HG02798 (cell line): ENCODE results near the gene SOWAHB.

Source experiments
- ATAC-seq: cut with Tn5 transposase; IDR thresholded peaks from one replicate; pipeline ENCODE4 v1.9.1; 2021; ENCODE audit warnings: mild to moderate bottlenecking; ENCODE audit not compliant: unreplicated experiment, poor library complexity

Gene SOWAHB

GRCh38 chr4:76897536-76898384, at the start of gene SOWAHB:
Gene SOWAHB (minus strand): TSS chr4:76898144. CDS start chr4:76897849, 295 bp downstream.
- peak; percentile 37 for ATAC-seq

DNA sequence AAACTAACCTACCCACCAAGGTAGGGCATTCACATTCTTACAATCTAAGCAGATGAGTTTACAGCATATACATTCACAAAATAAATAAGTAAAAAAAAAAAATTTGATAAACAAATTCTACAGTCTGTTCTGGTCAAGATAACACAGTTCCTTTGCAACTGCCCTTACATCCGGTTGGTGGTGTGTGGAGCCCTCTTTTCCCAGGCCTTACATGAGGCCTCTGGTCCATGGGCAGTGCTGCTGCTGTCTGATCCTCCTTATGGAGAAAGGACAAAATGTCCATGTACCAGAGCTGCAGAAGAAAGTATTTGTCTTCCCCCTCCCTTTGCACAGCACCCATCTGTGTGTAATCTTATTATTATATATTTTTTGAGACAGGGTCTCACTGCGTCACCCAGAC, 49.4 kb upstream of the SOWAHB start:
- no peak for ATAC-seq

DNA sequence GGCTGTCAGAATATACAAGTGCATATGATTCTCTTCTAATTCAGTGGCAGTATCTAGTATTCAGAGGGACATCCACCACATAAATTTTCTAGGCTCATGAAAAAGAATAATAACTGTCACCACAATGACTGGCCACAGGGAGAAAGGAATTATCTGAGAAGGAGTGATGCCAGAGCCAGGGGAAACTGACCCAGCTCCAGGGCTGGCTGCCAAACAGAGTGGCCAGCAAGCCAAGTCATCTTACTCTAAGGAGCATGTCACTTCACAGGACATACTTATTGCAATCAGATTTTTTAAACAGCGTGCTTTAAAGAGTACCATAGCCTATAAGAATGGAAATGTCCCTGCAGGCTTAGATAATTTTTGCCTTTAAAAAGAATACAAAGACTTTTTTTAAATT, 45.8 kb upstream of the SOWAHB start:
- no peak for ATAC-seq

GRCh38 chr4:76943129-76943620, 45.2 kb upstream of the SOWAHB start:
- no peak for ATAC-seq

GRCh38 chr4:76939184-76939583, 41.2 kb upstream of the SOWAHB start:
- no peak for ATAC-seq

- ATAC-seq, result no peak
Observed at GRCh38 chr4:76931576-76932276, 33.8 kb upstream of the SOWAHB start.

GRCh38 chr4:76931087-76931486, 33.1 kb upstream of the SOWAHB start:
- ATAC-seq, result no peak

DNA sequence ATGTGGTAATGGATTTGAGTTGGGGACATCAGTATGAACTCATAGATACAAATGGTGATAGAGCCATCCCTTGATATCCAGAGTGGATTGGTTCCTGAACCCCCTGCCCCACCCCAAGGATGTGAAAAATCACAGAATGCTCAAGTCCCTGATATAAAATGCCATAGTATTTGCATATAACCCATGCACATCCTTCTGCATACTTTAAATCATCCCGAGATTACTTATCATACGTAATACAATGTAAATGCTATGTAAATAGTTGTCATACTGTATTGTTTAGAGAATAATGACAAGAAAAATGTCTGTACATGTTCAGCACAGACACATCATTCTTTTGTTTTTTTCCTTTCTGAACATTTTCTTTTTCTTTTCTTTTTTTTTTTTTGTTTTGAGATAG, 32.7 kb upstream of the SOWAHB start:
- no peak for ATAC-seq

- ATAC-seq, result no peak
Observed at GRCh38 chr4:76926841-76927240, 28.9 kb upstream of the SOWAHB start.

- no peak for ATAC-seq
Observed at GRCh38 chr4:76923619-76924357, 25.8 kb upstream of the SOWAHB start.

DNA sequence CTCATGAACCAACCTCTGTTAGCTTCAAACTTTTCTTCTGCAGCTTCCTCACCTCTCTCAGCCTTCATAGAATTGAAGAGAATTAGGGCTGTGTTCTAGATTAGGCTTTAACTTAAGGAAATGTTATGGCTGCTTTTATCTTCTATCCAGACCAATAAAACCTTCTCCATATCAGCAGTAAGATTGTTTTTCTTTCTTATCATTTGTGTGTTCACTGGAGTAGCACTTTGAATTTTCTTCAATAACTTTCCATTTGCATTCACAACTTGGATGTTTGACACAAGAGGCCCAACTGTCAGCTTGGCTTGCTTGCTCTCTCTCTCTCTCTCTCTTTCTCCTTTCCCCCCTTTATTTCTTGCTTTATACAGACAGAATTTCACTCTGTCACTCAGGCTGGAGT, 22.8 kb upstream of the SOWAHB start:
- no peak for ATAC-seq

GRCh38 chr4:76909711-76910110, 11.8 kb upstream of the SOWAHB start:
- no peak for ATAC-seq

DNA sequence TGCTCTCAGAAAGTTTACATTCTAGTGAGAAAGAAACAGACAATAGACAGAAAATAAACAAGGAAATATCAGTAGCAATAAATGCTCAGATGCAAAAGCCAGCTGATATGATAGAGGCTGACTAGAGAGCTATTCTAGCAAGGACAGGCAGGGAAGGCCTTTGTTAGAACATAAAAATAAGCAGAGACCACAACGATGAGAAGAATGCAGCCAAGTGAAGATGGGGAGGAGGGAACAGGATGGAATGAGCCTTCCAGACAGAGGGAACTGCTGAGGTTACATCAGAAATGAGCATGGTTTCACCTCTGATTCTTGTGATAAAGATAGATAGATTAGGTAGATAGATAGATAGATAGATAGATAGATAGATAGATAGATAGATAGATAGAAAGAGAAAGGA, 7.6 kb upstream of the SOWAHB start:
- no peak for ATAC-seq

DNA sequence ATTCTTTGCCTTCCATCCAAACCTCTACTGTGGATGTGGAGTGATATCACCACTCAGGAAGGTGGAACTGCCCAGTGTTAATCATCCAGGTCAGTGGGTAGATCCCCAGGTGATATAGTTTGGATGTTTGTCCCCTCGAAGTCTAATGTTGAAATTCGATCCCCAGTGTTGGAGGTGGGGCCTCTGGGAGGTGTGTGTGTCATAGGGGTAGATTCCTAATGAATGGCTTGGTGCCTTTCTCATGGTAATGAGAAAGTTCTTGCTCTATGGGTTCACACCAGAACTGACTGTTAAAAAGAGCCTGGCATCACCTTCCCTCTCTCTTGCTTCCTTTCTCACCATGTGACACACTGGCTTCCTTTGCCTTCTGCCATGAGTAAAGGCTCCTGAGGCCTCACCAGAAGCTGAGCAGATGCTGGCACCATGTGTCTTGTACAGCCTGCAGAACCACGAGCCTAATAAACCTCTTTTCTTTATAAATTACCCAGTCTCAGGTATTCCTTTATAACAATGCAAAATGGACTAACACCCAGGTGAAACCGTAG, 6.8 kb upstream of the SOWAHB start:
- no peak for ATAC-seq

GRCh38 chr4:76902233-76902890, 4.4 kb upstream of the SOWAHB start:
- no peak for ATAC-seq

GRCh38 chr4:76898949-76899645, 1.2 kb upstream of the SOWAHB start:
- no peak for ATAC-seq

- ATAC-seq, result no peak
Observed at GRCh38 chr4:76898385-76898692, 395 bp upstream of the SOWAHB start.

DNA sequence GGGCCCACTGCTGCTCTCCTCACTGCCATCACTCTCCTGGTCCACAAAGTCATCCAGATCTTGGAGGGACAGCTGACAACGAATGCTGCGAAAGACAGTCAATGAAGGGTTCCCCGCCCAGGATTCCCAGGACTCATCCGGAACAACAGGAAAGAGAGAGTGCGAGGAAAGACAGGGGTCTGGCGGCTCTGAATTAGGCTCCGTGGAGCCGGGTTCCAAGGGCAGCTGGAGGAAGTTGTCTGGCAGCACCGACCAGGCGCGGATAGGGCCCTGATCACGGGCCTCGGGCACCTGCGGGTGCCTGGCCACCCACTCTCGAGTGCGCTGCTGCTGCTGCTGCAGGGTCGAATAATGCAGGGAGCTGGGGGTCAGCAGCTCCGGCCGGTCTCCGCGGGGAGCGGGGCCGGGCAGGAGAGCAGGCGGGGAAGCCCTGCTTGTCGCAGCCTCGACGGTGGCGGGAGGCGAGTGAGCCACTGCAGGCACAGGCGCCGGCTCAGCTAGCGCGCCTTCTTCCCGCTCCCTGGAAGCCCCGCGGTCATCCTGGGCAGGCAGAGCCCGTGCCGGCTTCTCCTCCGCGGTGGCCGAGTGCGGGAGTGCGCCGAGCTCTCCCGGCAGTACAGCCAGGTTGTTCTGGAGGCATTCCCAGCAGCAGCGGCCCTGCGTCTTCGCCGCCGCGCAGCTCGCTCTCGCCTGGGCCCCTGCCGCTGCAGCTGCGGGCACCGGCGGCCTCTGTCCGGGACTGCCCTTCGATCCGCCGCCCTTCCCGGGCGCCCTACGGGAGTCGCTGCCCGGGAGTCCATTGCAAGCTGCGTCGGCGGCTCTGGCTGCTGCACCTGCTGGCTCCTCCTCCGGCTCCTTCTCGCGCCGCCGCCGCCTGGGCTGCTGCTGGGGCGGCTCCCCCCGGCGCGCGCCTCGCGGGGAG, 1.1 kb downstream of the SOWAHB start:
- peak; percentile 33 for ATAC-seq

DNA sequence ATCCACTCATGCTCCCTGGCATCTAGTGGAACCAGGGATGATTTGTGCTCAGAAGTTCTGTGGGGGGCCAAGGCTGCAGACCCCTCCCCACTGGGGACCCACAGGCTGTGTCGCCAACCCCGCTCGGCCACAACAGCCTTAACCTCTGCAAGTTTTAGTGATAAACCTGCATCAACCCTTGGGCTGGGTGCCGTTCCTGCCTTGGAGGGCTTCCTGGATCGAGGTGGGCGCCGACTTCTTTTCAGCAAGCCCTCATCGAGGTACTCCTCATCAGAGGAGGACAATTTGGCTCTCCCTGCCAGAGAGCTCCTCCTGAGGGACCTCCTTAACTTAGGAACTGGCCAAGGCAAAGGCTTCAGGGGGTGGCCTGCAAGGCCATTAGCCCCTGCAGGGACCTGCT, 1.9 kb downstream of the SOWAHB start:
- ATAC-seq, result no peak
